Choroid plexus epithelial cell (primary cell): ENCODE results near the gene RBFOX2.
"Not testable (repeated sequence)": the region's sequence is repeated elsewhere in the genome, so short reads cannot be mapped to it uniquely, and the experiment has no call there.

Experiments used
- DNase-seq: peaks from one replicate; pipeline ENCODE4 v3.0.0-alpha.2; 2010; ENCODE audit warnings: low read depth
- H3K4me3 ChIP-seq: 2 replicates; pipeline ENCODE4 v1.5.1; 2011; ENCODE audit warnings: low read depth, mild to moderate bottlenecking, control low read depth, low read length, moderate library complexity
- TF ChIP-seq, protein P1 (sequence below): conservative IDR thresholded peaks from 2 replicates; pipeline ENCODE4 v1.5.1; 2011; ENCODE audit warnings: low read depth, mild to moderate bottlenecking, control low read depth, inconsistent platforms, low read length, moderate library complexity

RBFOX2 gene

DNA sequence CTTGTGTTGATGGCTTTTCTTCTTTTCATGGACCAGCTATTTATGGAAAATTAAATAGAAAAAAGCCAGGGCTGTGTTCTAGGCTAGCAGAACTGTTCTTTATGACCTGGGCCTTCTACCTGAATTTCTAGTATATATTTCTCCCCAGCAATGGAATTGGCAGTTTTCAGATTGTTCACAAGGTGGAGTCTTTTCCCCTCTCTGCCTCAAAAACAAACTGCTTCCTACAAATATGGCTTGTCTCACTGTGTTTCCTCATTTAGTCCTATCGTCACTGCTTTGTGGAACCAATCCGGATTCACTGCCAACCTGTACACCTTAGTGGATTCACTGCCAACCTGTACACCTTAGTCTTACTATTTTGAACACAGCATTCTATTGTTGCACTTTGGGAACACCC, 316.0 kb downstream of the RBFOX2 start:
- DNase-seq = no peak
- no peak overlapping the region for H3K4me3 ChIP-seq
- TF ChIP-seq, protein P1, sequence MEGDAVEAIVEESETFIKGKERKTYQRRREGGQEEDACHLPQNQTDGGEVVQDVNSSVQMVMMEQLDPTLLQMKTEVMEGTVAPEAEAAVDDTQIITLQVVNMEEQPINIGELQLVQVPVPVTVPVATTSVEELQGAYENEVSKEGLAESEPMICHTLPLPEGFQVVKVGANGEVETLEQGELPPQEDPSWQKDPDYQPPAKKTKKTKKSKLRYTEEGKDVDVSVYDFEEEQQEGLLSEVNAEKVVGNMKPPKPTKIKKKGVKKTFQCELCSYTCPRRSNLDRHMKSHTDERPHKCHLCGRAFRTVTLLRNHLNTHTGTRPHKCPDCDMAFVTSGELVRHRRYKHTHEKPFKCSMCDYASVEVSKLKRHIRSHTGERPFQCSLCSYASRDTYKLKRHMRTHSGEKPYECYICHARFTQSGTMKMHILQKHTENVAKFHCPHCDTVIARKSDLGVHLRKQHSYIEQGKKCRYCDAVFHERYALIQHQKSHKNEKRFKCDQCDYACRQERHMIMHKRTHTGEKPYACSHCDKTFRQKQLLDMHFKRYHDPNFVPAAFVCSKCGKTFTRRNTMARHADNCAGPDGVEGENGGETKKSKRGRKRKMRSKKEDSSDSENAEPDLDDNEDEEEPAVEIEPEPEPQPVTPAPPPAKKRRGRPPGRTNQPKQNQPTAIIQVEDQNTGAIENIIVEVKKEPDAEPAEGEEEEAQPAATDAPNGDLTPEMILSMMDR = no peak

DNA sequence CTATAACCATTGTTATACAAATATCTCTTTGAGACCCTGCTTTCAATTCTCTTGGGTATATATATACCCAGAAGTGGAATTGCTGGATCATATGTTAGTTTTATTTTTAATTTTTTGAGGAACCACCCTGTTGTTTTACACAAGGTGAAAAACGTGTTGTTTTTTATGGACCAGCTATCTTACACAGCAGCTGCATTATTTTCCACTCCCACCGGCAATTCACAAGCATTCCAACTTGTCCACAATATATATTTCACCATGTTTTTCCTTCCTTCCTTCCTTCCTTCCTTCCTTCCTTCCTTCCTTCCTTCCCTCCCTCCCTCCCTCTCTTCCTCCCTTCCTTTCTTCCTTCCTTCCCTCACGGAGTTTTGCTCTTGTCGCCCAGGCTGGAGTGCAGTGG, 317.3 kb downstream of the RBFOX2 start:
- no peak overlapping the region for H3K4me3 ChIP-seq
- no peak for DNase-seq
- TF ChIP-seq, protein P1 = no peak

DNA sequence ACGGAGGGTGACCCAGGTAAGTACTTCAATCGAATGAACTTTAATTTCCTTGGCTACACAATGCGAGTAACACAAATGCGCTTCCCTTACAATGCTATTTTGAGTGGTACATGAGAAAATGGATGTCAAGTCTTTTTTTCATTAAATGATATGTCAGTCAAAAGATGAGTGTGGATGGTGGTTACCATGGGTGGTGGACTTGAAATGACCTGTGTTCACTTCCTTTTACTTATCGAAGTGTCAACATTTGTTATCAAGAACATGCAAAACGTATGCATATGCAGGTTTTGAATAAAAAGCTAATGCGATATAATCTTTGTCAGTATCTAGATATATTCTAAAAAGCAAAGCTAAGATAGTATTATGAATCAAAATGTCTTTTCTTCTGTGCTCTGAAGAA, 319.7 kb downstream of the RBFOX2 start:
- no peak overlapping the region for H3K4me3 ChIP-seq
- TF ChIP-seq, protein P1 = no peak
- DNase-seq = no peak

DNA sequence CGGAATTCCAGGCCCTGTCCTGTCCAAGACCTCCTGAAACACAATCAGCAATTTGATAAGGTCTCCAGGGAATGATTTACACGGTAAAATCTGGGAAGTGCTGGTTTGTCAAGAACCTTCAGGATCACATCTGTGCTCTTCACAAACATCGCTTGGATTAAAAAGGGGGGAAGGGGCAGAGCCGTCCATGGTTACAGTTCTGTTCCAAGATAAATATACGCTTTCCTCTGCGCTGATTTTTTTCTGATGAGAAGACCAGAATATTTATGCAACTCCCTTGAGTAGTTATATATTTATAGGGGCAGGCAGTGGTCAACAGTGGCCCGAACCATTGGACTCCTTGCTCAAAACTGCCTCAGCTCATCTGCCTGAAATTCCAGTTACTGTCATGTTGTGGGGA, 320.2 kb downstream of the RBFOX2 start:
- TF ChIP-seq, protein P1 = no peak
- peak; percentile 30 for DNase-seq
- no peak overlapping the region for H3K4me3 ChIP-seq

DNA sequence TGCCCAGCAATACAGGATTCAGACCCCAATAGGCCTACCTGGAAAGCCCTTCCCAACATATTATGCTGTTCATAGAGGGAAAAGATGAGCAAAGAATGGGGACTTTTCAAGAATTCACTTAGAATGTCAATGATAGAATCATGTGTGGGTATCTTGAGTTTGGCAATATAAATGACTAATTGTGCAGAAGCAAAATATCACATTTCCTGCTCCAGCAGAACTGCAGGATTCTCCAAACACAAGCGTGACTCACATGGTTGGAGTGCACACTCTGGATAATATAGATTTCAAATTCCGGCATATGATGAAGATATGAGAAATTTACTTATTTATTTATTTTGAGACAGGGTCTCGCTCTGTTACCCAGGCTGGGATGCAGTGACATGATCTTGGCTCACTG, 323.5 kb downstream of the RBFOX2 start:
- H3K4me3 ChIP-seq = no peak overlapping the region
- DNase-seq = peak; percentile 91
- TF ChIP-seq, protein P1 = no peak

DNA sequence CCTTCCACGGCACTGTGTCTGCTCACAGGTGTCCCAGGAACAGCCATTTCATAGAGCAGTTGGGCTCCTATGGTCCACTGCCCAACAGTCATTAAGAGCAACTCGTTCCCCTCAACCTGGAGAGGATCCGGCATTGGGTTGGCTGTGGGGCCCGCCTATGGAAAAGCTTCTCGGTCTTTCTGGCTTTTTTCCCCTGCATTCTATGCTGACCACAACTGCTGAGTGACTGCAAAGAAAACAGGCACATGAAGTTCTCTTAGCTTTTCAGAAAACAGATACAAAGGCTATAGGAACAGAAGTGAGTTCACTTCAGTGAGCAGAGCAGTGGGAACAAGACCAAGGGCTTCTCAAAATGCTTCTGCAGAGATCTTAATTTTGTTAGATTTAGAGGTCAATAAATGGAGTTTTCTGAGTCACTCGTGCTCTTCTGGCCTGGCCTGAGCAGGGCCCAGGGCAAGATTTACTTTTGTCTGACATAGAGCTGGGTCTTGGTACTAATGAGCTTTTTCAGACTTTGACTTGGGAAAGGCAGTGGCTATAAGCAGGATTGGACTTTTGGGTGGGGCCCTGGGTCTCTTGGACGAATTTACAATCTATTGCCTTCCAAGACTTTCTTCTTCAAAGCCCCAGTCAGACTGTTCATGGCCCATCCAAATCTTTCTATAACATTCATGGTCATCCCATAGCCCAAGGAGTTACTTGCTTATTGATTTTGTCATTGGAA, 324.6 kb downstream of the RBFOX2 start:
- TF ChIP-seq, protein P1 = no peak
- peak; percentile 78 for DNase-seq
- no peak overlapping the region for H3K4me3 ChIP-seq

DNA sequence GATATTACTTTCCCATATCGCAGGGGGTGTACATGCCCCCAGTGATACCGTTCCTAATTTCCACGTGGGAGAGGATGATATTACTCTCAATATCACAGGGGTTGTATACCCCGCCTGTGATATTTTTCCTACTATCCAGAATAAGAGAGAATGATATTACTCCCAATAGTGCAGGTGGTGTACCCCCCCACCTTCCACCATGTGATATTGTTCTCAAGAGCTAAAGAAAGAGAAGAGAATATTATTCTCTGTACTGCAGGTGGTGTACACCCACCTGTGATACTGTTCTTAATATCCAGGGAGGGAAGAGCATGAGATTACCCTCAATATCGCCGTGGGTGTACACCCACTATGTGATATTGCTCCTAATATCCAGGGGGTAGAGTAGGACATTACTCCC, 328.8 kb downstream of the RBFOX2 start:
- not testable (repeated sequence) for H3K4me3 ChIP-seq, DNase-seq
